Hepatocyte (in vitro differentiated cells): ENCODE measurements around the gene ZNF735. TPM values are rescaled to one million over a fixed set of nuclear protein-coding genes. Genes with fewer than 3 reads are reported as not detected.

Source experiments
- DNase-seq: peaks from one replicate; pipeline ENCODE4 v3.0.0-alpha.2; 2016; ENCODE audit warnings: low spot score
- H2AFZ ChIP-seq: fragments of 200-600 bp; sonication (generic); 2 replicates; pipeline ENCODE4 v1.6.0; 2016; ENCODE audit warnings: antibody characterized with exemption, mild to moderate bottlenecking
- H3K27ac ChIP-seq: fragments of 200-600 bp; sonication (generic); 2 replicates; pipeline ENCODE4 v1.5.1; 2016; ENCODE audit warnings: mild to moderate bottlenecking
- H3K27me3 ChIP-seq: fragments of 200-600 bp; sonication (generic); 2 replicates; pipeline ENCODE4 v1.6.1; 2016
- H3K36me3 ChIP-seq: fragments of 200-600 bp; sonication (generic); replicated peaks from 2 replicates; pipeline ENCODE4 v1.5.1; 2016; ENCODE audit warnings: low read depth; ENCODE audit not compliant: insufficient read depth
- H3K4me1 ChIP-seq: fragments of 200-600 bp; sonication (generic); 2 replicates; pipeline ENCODE4 v1.5.1; 2016; ENCODE audit warnings: mild to moderate bottlenecking, moderate library complexity; ENCODE audit not compliant: insufficient read depth
- H3K4me2 ChIP-seq: fragments of 200-600 bp; sonication (generic); 2 replicates; pipeline ENCODE4 v1.6.0; 2016
- H3K4me3 ChIP-seq: fragments of 200-600 bp; sonication (generic); 2 replicates; pipeline ENCODE4 v1.5.1; 2016; ENCODE audit warnings: mild to moderate bottlenecking
- H3K79me2 ChIP-seq: fragments of 200-600 bp; sonication (generic); 2 replicates; pipeline ENCODE4 v1.6.0; 2017; ENCODE audit warnings: mild to moderate bottlenecking
- H3K9me2 ChIP-seq: fragments of 200-600 bp; sonication (generic); replicated peaks from 2 replicates; pipeline ENCODE4 v1.6.0; 2017; ENCODE audit warnings: mild to moderate bottlenecking; ENCODE audit not compliant: insufficient read depth
- H3K9me3 ChIP-seq: fragments of 200-600 bp; sonication (generic); 2 replicates; pipeline ENCODE4 v1.5.1; 2016; ENCODE audit warnings: low read depth, mild to moderate bottlenecking
- H4K20me1 ChIP-seq: fragments of 200-600 bp; sonication (generic); 2 replicates; pipeline ENCODE4 v1.6.0; 2016; ENCODE audit warnings: mild to moderate bottlenecking; ENCODE audit not compliant: insufficient read depth, poor library complexity, severe bottlenecking
- CTCF ChIP-seq: fragments of 200-600 bp; sonication (generic); IDR thresholded peaks from 2 replicates; pipeline ENCODE4 v1.5.1; 2016; ENCODE audit warnings: antibody characterized with exemption, mild to moderate bottlenecking; ENCODE audit not compliant: poor library complexity
- EZH2 ChIP-seq: fragments of 200-600 bp; sonication (generic); IDR thresholded peaks from 2 replicates; pipeline ENCODE4 v1.6.1; 2016; ENCODE audit warnings: antibody characterized with exemption, mild to moderate bottlenecking, borderline replicate concordance
- EZH2phosphoT487 ChIP-seq: fragments of 200-600 bp; sonication (generic); IDR thresholded peaks from one replicate; pipeline ENCODE4 v1.6.1; 2018; ENCODE audit warnings: antibody characterized with exemption, mild to moderate bottlenecking, low read depth, moderate library complexity; ENCODE audit not compliant: unreplicated experiment, severe bottlenecking
- WGBS: methylation state at CpG from one replicate; pipeline ENCODE4 v1.1.6; 2016; ENCODE audit warnings: low lambda C conversion rate; ENCODE audit errors: missing lambda C conversion rate; 5-methylcytosine and 5-hydroxymethylcytosine counted together
- polyA plus RNA-seq: library from polyadenylated mRNA; unstranded; fragments of >200 nt; fragmentation: Nextera tagmentation; extraction: Ambion mirVana; gene quantifications from 2 replicates; pipeline ENCODE4 v1.2.1, GENCODE V29; 2016
- total RNA-seq: library from RNA; depleted of rRNA; stranded (reverse); fragments of >200 nt; gene quantifications from 2 replicates; pipeline ENCODE4 v1.2.3, GENCODE V29; 2014

The ZNF735 gene
- total and polyA plus RNA-seq, 2 experiments from 2014 or later: not detected

GRCh38 chr7:64180989-64181388 lies 26.0 kb upstream of the ZNF735 start:
- Histone ChIP-seq H3K36me3 (no peaks in the 10 kb centered on the region), H3K27me3 (no peaks in the 10 kb centered on the region), H4K20me1 (no peaks in the 10 kb centered on the region), H3K9me2 (no peaks in the 10 kb centered on the region), H2AFZ (no peak overlapping the region), H3K4me2 (no peak overlapping the region), H3K9me3 (no peaks in the 10 kb centered on the region), H3K4me3 (no peak overlapping the region), H3K4me1 (no peaks in the 10 kb centered on the region), H3K27ac (no peak overlapping the region), H3K79me2 (no peaks in the 10 kb centered on the region)
- no peak for TF ChIP-seq EZH2
- no peak for TF ChIP-seq EZH2phosphoT487
- DNase-seq: no peak
- WGBS: 72% methylated on average over 4 of the region's 4 CpGs

GRCh38 chr7:64181586-64181985 lies 25.4 kb upstream of the ZNF735 start:
- Histone ChIP-seq H2AFZ (no peak overlapping the region), H3K27me3 (no peaks in the 10 kb centered on the region), H3K36me3 (no peaks in the 10 kb centered on the region), H3K9me2 (no peaks in the 10 kb centered on the region), H4K20me1 (no peaks in the 10 kb centered on the region), H3K9me3 (no peaks in the 10 kb centered on the region), H3K4me2 (no peak overlapping the region), H3K27ac (no peak overlapping the region), H3K4me1 (no peaks in the 10 kb centered on the region), H3K79me2 (no peaks in the 10 kb centered on the region), H3K4me3 (no peak overlapping the region)
- WGBS: 96% methylated on average over 39 of the region's 46 CpGs
- no peak for DNase-seq
- TF ChIP-seq EZH2phosphoT487: no peak
- TF ChIP-seq EZH2: no peak
- no peak for TF ChIP-seq CTCF

- no peaks in the 10 kb centered on the region for H4K20me1 ChIP-seq
- no peaks in the 10 kb centered on the region for H3K9me3 ChIP-seq
- no peak overlapping the region for H3K4me2 ChIP-seq
- TF ChIP-seq CTCF (no peak), EZH2phosphoT487 (no peak), EZH2 (no peak)
- H3K36me3 ChIP-seq: no peaks in the 10 kb centered on the region
- H2AFZ ChIP-seq: no peak overlapping the region
- 95% methylated on average over 45 of the region's 66 CpGs for WGBS
- no peak for DNase-seq
- H3K27me3 ChIP-seq: no peaks in the 10 kb centered on the region
- H3K79me2 ChIP-seq: no peaks in the 10 kb centered on the region
- H3K9me2 ChIP-seq: no peaks in the 10 kb centered on the region
- no peak overlapping the region for H3K4me3 ChIP-seq
- H3K4me1 ChIP-seq: no peaks in the 10 kb centered on the region
- no peak overlapping the region for H3K27ac ChIP-seq
Observed at GRCh38 chr7:64182036-64182790, 24.8 kb upstream of the ZNF735 start.

GRCh38 chr7:64183126-64183742 lies 23.8 kb upstream of the ZNF735 start:
- no peaks in the 10 kb centered on the region for H4K20me1 ChIP-seq
- H3K4me3 ChIP-seq: no peak overlapping the region
- H3K79me2 ChIP-seq: no peaks in the 10 kb centered on the region
- no peaks in the 10 kb centered on the region for H3K4me1 ChIP-seq
- no peaks in the 10 kb centered on the region for H3K9me2 ChIP-seq
- no peak for DNase-seq
- no peak overlapping the region for H3K4me2 ChIP-seq
- H2AFZ ChIP-seq: no peak overlapping the region
- H3K9me3 ChIP-seq: no peaks in the 10 kb centered on the region
- no peak overlapping the region for H3K27ac ChIP-seq
- H3K27me3 ChIP-seq: no peaks in the 10 kb centered on the region
- TF ChIP-seq EZH2: no peak
- no peak for TF ChIP-seq CTCF
- 72% methylated on average over 23 of the region's 31 CpGs for WGBS
- H3K36me3 ChIP-seq: no peaks in the 10 kb centered on the region
